ENCODE data around the gene ARHGAP26. TPM values are rescaled to one million over a fixed set of nuclear protein-coding genes. Genes with fewer than 3 reads are reported as not detected.

Gene ARHGAP26
- total RNA-seq, 1 experiment from 2014 or later: 65.5 TPM

- intact Hi-C loops (cut with micrococcal nuclease; ENCODE audit: unreplicated experiment): no loop called here
- TF ChIP-seq SIN3A (IDR thresholded peaks at IDR 0.05; ENCODE audit: borderline replicate concordance, insufficient read depth, low read depth, low read length) (no peak), POLR2AphosphoS5 (IDR thresholded peaks at IDR 0.05; ENCODE audit: low read depth, low read length) (no peak), REST (IDR thresholded peaks at IDR 0.05; ENCODE audit: insufficient read depth in 1 of 2, low read depth in 2 of 2, low read length in 1 of 2) (no peak), TCF7L2 (IDR thresholded peaks at IDR 0.05; ENCODE audit: low read depth, low read length) (no peak), CTCF (IDR thresholded peaks at IDR 0.05) (no peak)
- Histone ChIP-seq H3K9me3 (ENCODE audit: control insufficient read depth, insufficient read depth, low read depth, low read length) (no peaks in the 10 kb centered on the region), H3K4me3 (ENCODE audit: low read depth in 2 of 2, low read length in 2 of 2) (no peak overlapping the region), H3K4me1 (ENCODE audit: control insufficient read depth, insufficient read depth, low read length) (no peaks in the 10 kb centered on the region), H3K27me3 (ENCODE audit: control insufficient read depth, insufficient read depth, low read length) (no peaks in the 10 kb centered on the region), H3K36me3 (ENCODE audit: control insufficient read depth, insufficient read depth, low read length) (no peaks in the 10 kb centered on the region), H3K27ac (ENCODE audit: low read length) (no peak overlapping the region)
- ATAC-seq (peak; percentile 45; the same call in 1 of the 2 replicates), DNase-seq (ENCODE audit: low read depth, low spot score) (no peak)
- ChIA-PET POLR2A (no interaction called here), CTCF (no interaction called here)
- in situ Hi-C loops (cut with HindIII; ENCODE audit: low pct_unique_long_range_greater_than_20kb, low sequenced_read_pairs): no loop called here
- BruUV-seq (replicated peaks): no TSS peak
Observed at GRCh38 chr5:142758062-142758795, 11.9 kb upstream of the ARHGAP26 start.

GRCh38 chr5:142758796-142759145 lies 11.4 kb upstream of the ARHGAP26 start:
- H3K27ac ChIP-seq (ENCODE audit: low read length): no peak overlapping the region
- DNase-seq (ENCODE audit: low read depth, low spot score) (no peak), ATAC-seq (peak; percentile 51; the same call in 1 of the 2 replicates)
- ChIA-PET CTCF (no interaction called here), POLR2A (no interaction called here)
- H3K4me3 ChIP-seq (ENCODE audit: low read depth in 2 of 2, low read length in 2 of 2): no peak overlapping the region
- H3K27me3 ChIP-seq (ENCODE audit: control insufficient read depth, insufficient read depth, low read length): no peaks in the 10 kb centered on the region
- no peaks in the 10 kb centered on the region for H3K9me3 ChIP-seq (ENCODE audit: control insufficient read depth, insufficient read depth, low read depth, low read length)
- TF ChIP-seq REST (IDR thresholded peaks at IDR 0.05; ENCODE audit: insufficient read depth in 1 of 2, low read depth in 2 of 2, low read length in 1 of 2): no peak
- TF ChIP-seq SIN3A (IDR thresholded peaks at IDR 0.05; ENCODE audit: borderline replicate concordance, insufficient read depth, low read depth, low read length): no peak
- TF ChIP-seq CTCF (IDR thresholded peaks at IDR 0.05): no peak
- no peak for TF ChIP-seq TCF7L2 (IDR thresholded peaks at IDR 0.05; ENCODE audit: low read depth, low read length)
- no peak for TF ChIP-seq POLR2AphosphoS5 (IDR thresholded peaks at IDR 0.05; ENCODE audit: low read depth, low read length)
- in situ Hi-C loops (cut with HindIII; ENCODE audit: low pct_unique_long_range_greater_than_20kb, low sequenced_read_pairs) (no loop called here), intact Hi-C loops (cut with micrococcal nuclease; ENCODE audit: unreplicated experiment) (no loop called here)
- H3K4me1 ChIP-seq (ENCODE audit: control insufficient read depth, insufficient read depth, low read length): no peaks in the 10 kb centered on the region
- no peaks in the 10 kb centered on the region for H3K36me3 ChIP-seq (ENCODE audit: control insufficient read depth, insufficient read depth, low read length)
- no TSS peak for BruUV-seq (replicated peaks)
